Stimulated activated CD8-positive, alpha-beta memory T cell treated with anti-CD3 and anti-CD28 coated beads, Interleukin-2, amount 100 ng/mL, for 1 hour (primary cell): ENCODE results near the gene PCDHB11.
"Not testable (repeated sequence)": the region's sequence is repeated elsewhere in the genome, so short reads cannot be mapped to it uniquely, and the experiment has no call there.

Source experiments
- DNase-seq, 2 donors: peaks; one replicate each; pipeline ENCODE4 v3.0.0-alpha.2; 2020; ENCODE audit warnings: low read depth in 2 of 2

The PCDHB11 gene

DNA sequence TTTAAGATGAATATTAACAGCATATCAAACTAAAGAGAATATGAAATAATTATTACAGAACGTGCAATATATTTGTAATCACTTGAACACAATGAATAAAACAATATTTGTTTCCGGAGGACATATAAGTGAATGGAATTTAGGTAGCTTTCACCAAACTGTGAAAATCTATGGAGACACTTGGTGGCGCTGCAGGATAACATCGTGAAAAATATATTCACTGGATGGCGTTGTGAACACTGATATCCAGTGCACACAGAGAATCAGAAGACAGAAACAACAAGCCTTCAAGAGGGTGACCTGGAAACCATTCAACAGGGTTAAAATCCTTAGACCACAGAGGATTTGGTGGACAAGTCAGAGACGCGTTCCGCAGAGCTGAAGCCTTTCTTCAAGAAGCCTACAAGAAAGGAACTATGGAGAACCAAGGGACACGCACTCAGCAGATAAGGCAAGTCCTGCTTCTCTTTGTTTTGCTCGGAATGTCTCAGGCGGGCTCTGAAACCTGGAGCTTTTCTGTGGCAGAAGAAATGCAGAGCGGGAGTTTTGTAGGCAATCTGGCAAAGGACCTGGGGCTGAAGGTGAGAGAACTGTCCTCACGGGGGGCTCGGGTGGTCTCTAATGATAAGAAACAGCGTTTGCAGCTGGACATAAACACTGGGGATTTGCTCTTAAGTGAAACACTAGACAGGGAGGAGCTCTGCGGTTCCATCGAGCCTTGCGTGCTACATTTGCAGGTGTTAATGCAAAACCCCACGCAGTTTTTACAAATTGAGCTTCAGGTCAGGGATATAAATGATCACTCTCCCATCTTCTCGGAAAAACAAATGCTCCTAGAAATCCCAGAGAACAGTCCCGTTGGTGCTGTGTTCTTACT lies at the start of gene PCDHB11:
Gene PCDHB11, plus strand, starts transcription at position 269 of the 877 bp plus-strand sequence. Its CDS starts 148 bp downstream, at position 417.
- no peak for DNase-seq

DNA sequence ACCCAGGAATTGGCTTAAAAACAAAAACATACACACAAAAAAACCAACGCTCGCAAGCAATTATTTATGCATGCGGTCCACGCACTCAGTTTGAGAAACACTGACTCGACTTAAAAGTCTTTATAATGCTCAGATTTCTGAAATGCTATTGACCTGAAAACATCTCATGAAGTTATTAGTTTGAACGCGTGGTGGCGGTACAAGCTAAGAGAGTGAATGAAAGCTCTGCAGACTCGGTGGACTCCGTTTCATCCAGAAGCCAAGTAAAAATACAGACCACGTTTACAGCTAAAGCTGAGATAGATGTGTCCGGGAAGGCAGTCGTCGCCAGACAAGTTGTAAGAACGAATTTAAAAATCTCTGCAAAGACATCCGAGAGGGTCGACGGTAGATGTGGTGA lies 49.6 kb upstream of the PCDHB11 start, which contains the start of gene PCDHB6:
Gene PCDHB6, plus strand, starts transcription at position 246 of the 400 bp plus-strand sequence. CDS start 201 bp downstream, outside the sequence.
- no peak for DNase-seq

DNA sequence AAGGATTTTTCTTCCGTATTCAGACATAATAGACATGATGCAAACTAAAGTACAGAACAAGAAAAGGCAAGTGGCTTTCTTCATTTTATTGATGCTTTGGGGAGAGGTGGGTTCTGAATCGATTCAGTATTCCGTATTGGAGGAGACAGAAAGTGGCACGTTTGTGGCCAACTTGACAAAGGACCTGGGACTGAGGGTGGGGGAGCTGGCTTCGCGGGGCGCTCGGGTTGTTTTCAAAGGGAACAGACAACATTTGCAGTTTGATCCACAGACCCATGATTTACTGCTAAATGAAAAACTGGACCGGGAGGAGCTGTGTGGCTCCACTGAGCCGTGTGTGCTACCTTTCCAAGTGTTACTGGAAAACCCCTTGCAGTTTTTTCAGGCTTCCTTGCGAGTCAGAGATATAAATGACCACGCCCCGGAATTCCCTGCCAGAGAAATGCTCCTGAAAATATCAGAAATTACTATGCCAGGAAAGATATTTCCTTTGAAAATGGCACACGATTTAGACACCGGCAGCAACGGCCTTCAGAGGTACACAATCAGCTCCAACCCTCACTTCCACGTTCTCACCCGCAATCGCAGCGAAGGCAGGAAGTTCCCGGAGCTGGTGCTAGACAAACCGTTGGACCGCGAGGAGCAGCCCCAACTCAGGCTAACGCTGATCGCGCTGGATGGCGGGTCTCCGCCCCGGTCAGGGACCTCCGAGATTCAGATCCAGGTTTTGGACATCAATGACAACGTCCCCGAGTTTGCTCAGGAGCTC lies 49.0 kb upstream of the PCDHB11 start:
- DNase-seq = no peak

DNA sequence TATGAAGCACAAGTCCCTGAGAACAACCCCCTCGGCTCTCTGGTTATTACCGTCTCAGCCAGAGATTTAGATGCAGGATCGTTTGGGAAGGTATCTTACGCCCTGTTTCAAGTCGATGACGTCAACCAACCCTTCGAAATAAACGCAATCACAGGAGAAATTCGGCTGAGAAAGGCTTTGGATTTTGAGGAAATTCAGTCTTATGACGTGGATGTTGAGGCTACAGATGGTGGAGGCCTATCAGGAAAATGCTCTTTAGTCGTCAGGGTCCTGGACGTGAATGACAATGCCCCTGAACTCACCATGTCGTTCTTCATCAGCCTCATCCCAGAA lies 48.5 kb upstream of the PCDHB11 start:
- no peak for DNase-seq

DNA sequence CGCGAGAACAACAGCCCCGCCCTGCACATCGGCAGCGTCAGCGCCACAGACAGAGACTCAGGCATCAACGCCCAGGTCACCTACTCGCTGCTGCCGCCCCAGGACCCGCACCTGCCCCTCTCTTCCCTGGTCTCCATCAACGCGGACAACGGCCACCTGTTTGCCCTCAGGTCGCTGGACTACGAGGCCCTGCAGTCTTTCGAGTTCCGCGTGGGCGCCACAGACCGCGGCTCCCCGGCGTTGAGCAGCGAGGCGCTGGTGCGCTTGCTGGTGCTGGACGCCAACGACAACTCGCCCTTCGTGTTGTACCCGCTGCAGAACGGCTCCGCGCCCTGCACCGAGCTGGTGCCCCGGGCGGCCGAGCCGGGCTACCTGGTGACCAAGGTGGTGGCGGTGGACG lies 47.8 kb upstream of the PCDHB11 start:
- DNase-seq = not testable (repeated sequence)

DNA sequence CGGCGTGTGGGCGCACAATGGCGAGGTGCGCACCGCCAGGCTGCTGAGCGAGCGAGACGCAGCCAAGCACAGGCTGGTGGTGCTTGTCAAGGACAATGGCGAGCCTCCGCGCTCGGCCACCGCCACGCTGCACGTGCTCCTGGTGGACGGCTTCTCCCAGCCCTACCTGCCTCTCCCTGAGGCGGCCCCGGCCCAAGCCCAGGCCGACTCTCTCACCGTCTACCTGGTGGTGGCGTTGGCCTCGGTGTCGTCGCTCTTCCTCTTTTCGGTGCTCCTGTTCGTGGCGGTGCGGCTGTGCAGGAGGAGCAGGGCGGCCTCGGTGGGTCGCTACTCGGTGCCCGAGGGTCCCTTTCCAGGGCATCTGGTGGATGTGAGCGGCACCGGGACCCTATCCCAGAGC lies 47.3 kb upstream of the PCDHB11 start:
- DNase-seq = not testable (repeated sequence)

DNA sequence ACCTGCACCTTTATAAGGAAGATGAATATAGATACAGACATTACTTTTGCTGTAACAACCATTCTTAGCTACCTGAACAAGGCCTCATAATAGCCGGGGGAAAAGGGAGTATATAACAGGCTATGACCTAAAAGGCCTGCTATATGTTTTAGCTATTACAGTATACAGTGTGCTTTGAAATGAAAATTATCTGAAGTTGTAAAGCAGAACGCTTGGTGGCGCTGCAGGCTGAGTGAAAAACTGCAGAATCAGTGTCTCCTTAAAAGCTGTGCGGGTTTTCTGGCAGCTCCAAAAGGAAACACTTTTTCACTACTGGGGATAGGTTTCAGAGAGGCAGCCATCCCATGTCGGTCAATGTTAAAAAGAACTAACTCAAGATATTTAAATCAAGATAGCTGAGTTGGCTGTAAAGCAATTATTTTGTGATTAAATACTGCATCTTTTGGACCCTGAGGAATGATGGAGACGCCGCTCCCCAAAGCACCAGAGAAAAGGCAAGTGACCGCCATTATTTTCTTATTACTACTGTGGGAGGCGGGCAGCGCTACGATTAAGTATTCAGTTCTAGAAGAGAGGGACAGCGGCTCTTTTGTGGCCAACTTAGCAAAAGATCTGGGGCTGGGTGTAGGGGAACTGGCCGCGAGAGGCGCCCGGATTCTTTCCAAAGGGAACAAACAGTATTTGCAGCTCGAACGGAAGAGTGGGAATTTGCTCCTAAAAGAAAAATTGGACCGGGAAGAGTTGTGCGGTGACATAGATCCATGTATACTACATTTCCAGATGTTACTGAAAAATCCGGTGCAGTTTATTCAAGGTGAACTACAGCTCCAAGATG lies 43.7 kb upstream of the PCDHB11 start:
- no peak for DNase-seq

DNA sequence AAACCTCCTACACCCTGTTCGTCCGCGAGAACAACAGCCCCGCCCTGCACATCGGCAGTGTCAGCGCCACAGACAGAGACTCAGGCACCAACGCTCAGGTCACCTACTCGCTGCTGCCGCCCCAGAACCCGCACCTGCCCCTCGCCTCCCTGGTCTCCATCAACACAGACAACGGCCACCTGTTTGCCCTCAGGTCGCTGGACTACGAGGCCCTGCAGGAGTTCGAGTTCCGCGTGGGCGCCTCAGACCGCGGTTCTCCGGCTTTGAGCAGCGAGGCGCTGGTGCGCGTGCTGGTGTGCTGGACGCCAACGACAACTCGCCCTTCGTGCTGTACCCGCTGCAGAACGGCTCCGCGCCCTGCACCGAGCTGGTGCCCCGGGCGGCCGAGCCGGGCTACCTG lies 42.1 kb upstream of the PCDHB11 start:
- DNase-seq = not testable (repeated sequence)

DNA sequence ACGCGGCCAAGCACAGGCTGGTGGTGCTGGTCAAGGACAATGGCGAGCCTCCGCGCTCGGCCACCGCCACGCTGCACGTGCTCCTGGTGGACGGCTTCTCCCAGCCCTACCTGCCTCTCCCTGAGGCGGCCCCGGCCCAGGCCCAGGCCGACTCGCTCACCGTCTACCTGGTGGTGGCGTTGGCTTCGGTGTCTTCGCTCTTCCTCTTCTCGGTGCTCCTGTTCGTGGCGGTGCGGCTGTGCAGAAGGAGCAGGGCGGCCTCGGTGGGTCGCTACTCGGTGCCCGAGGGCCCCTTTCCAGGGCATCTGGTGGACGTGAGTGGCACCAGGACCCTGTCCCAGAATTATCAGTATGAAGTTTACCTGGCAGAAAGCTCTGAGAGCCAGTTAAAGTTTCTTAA lies 41.5 kb upstream of the PCDHB11 start:
- not testable (repeated sequence) for DNase-seq

DNA sequence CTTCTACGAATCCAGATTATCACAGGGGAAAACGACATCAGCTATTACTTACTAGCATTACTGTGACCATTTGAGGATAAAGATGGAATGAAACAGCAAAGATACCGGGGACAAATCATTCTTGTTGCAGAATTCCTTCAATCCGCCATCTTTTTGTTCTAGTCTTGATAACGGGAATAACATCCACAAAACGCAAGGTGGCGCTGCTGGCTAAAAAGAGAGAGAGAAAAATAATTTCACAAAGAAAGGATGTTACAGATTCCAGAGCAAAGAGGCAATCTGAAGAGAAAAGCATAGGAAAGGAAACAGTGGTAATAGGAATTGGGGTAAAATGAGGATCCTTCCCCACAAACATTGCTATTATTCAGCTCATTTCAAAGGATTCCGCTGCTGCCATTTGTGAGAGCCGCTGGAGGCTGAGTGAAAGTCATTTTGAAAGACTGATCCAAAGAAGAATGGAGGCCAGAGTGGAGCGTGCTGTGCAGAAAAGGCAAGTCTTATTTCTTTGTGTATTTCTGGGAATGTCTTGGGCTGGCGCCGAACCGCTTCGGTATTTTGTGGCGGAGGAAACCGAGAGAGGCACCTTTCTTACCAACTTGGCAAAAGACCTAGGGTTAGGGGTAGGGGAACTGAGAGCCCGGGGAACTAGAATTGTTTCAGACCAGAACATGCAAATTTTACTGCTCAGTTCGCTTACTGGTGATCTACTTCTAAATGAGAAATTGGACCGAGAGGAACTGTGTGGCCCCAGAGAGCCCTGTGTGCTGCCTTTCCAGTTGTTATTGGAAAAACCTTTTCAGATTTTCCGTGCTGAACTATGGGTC lies 26.8 kb upstream of the PCDHB11 start, which contains the start of gene PCDHB7:
Gene PCDHB7, plus strand, starts transcription at position 264 of the 824 bp plus-strand sequence. Its CDS starts 192 bp downstream, at position 456.
- no peak for DNase-seq

DNA sequence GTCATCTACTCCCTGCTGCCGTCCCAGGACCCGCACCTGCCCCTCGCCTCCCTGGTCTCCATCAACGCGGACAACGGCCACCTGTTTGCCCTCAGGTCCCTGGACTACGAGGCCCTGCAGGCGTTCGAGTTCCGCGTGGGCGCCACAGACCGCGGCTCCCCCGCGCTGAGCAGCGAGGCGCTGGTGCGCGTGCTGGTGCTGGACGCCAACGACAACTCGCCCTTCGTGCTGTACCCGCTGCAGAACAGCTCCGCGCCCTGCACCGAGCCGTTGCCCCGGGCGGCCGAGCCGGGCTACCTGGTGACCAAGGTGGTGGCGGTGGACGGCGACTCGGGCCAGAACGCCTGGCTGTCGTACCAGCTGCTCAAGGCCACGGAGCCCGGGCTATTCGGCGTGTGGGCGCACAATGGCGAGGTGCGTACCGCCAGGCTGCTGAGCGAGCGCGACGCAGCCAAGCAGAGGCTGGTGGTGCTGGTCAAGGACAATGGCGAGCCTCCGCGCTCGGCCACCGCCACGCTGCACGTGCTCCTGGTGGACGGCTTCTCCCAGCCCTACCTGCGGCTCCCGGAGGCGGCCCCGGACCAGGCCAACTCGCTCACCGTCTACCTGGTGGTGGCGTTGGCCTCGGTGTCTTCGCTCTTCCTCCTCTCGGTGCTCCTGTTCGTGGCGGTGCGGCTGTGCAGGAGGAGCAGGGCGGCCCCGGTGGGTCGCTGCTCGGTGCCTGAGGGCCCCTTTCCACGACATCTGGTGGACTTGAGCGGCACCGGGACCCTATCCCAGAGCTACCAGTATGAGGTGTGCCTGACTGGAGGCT lies 24.9 kb upstream of the PCDHB11 start:
- not testable (repeated sequence) for DNase-seq

DNA sequence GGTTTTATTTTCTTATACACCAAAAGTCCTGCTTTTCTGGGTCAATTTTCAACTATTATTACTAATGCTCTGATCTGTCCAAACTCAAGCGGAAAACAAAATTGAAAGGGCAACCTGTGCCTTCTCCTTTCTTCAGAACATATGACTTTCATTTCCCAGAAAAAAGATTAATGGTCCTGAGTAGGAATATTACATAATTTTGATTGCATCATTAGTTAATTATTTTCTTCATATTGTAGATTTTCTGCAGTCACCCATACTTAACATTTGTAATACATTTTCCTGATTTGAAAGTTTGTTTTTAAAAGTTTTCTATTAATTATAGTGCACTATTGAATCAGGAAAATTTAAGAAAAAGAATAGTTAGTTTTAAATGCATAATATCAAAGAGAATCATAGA lies 23.5 kb upstream of the PCDHB11 start:
- no peak for DNase-seq

DNA sequence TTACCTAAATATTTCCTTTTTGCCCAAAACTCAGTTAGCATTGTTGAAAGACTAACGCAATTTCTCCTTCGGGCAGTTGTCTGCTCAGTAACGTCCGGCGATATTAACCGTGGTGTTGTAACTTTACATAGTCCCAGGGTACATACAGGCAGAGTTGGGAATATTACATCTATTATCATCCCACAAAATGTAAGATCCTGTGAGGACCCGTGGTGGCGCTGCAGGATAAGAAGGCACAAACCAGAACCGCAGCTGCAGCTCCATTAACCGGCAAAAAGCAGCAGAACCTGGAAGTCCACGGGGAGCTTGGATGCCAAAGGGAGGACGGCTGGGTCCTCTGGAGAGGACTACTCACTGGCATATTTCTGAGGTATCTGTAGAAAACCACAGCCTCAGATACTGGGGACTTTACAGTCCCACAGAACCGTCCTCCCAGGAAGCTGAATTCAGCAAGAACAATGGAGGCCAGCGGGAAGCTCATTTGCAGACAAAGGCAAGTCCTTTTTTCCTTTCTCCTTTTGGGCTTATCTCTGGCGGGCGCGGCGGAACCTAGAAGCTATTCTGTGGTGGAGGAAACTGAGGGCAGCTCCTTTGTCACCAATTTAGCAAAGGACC lies 21.7 kb upstream of the PCDHB11 start, which contains the start of gene PCDHB8:
Gene PCDHB8, plus strand, starts transcription at position 214 of the 615 bp plus-strand sequence. Its CDS starts 245 bp downstream, at position 459.
- not testable (repeated sequence) for DNase-seq

DNA sequence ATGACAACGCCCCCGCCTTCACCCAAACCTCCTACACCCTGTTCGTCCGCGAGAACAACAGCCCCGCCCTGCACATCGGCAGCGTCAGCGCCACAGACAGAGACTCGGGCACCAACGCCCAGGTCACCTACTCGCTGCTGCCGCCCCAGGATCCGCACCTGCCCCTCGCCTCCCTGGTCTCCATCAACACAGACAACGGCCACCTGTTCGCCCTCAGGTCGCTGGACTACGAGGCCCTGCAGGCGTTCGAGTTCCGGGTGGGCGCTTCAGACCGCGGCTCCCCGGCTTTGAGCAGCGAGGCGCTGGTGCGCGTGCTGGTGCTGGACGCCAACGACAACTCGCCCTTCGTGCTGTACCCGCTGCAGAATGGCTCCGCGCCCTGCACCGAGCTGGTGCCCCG lies 20.1 kb upstream of the PCDHB11 start:
- DNase-seq = not testable (repeated sequence)

DNA sequence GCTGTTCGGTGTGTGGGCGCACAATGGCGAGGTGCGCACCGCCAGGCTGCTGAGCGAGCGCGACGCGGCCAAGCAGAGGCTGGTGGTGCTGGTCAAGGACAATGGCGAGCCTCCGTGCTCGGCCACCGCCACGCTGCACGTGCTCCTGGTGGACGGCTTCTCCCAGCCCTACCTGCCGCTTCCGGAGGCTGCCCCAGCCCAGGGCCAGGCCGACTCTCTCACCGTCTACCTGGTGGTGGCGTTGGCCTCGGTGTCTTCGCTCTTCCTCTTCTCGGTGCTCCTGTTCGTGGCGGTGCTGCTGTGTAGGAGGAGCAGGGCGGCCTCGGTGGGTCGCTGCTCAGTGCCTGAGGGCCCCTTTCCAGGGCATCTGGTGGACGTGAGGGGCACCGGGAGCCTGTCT lies 19.6 kb upstream of the PCDHB11 start:
- DNase-seq = not testable (repeated sequence)

DNA sequence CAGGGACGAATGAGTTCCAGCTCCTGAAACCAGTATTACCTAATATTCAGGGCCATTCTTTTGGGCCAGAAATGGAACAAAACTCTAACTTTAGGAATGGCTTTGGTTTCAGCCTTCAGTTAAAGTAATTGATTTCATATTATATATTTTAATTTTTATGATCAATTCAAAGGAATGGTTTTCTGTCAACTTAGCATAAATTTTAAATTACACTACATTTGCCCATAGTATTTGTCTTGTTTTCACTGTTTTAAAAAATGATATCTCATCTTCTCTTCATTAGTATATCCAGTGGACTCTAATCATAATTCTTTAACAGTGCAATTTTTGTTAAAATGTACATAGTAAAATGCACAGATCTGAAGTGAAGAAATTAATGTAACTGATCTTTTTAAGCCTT lies 19.1 kb upstream of the PCDHB11 start:
- no peak for DNase-seq

DNA sequence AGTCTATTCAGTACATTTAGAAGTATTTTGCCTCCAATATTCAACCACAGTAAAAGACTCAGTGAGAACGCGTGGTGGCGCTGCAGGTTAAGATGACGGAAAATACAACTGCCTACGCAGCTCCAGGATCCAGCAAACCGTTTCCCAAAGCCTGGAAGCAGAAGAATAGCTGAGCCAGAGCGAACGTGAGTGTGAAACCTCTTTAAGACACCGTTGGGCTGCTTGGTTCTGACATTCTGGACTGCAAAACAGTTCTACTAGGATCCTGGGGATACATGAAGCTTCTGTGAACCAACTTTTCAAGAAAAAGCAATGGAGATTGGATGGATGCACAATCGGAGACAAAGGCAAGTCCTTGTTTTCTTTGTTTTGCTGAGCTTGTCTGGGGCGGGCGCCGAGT lies 17.2 kb upstream of the PCDHB11 start, which contains the start of gene PCDHB16:
Gene PCDHB16, plus strand, starts transcription at position 140 of the 400 bp plus-strand sequence. Its CDS starts 173 bp downstream, at position 313.
- no peak for DNase-seq

DNA sequence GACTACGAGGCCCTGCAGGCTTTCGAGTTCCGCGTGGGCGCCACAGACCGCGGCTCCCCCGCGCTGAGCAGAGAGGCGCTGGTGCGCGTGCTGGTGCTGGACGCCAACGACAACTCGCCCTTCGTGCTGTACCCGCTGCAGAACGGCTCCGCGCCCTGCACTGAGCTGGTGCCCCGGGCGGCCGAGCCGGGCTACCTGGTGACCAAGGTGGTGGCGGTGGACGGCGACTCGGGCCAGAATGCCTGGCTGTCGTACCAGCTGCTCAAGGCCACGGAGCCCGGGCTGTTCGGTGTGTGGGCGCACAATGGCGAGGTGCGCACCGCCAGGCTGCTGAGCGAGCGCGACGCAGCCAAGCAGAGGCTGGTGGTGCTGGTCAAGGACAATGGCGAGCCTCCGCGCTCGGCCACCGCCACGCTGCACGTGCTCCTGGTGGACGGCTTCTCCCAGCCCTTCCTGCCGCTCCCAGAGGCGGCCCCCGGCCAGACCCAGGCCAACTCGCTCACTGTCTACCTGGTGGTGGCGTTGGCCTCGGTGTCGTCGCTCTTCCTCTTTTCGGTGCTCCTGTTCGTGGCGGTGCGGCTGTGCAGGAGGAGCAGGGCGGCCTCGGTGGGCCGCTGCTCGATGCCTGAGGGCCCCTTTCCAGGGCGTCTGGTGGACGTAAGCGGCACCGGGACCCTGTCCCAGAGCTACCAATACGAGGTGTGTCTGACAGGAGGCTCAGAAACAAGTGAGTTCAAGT lies 15.1 kb upstream of the PCDHB11 start:
- not testable (repeated sequence) for DNase-seq
